HPDE6-E6E7 (cell line): ENCODE measurements around the gene FAM120A.

Experiments used
- DNase-seq: peaks from one replicate; pipeline ENCODE4 v3.0.0; 2011; ENCODE audit warnings: missing footprints; ENCODE audit errors: extremely low spot score

Gene FAM120A

DNA sequence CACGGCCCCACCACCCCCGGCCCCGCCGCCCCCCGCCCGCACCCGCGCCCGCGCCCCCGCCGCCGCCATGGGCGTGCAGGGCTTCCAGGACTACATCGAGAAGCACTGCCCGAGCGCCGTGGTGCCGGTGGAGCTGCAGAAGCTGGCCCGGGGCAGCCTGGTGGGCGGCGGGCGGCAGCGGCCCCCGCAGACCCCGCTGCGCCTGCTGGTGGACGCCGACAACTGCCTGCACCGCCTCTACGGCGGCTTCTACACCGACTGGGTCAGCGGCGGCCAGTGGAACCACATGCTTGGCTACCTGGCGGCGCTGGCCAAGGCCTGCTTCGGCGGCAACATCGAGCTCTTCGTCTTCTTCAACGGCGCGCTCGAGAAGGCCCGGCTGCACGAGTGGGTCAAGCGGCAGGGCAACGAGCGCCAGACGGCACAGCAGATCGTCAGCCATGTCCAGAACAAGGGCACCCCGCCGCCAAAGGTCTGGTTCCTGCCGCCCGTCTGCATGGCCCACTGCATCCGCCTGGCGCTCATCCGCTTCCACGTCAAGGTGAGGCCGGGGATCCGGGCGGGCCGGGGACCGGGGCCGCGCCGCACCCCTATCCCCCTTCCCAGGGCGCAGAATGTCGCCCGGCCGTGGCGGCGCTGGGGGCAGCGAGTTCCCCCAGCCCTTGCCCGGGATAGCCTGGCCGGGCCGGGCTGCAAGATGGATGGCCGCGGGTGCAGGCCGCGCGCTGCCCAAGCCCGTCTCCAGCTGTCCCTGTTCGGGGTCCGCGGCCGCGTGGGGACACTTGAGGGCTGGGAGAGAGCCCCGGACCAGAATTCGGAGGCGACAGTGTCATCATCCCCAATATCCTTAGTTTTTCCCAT, 594 bp downstream of the FAM120A start:
- no peak for DNase-seq

DNA sequence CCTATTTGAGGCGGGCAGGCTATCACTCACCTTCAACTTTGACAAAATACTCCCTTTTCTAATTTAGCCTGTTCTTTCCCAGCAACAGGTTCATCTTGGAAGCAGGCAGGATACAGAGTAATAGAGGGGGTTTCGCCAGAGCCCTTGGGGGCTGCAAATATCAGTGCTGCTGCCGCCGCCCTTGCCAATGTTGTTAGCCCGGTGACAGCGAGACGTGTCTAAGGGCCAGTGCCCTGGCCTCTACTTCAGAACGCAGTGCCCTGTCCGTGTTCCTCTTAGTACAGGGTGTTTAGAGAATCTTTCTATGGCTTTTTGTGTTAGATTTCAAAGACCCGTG, 1.2 kb downstream of the FAM120A start:
- no peak for DNase-seq

DNA sequence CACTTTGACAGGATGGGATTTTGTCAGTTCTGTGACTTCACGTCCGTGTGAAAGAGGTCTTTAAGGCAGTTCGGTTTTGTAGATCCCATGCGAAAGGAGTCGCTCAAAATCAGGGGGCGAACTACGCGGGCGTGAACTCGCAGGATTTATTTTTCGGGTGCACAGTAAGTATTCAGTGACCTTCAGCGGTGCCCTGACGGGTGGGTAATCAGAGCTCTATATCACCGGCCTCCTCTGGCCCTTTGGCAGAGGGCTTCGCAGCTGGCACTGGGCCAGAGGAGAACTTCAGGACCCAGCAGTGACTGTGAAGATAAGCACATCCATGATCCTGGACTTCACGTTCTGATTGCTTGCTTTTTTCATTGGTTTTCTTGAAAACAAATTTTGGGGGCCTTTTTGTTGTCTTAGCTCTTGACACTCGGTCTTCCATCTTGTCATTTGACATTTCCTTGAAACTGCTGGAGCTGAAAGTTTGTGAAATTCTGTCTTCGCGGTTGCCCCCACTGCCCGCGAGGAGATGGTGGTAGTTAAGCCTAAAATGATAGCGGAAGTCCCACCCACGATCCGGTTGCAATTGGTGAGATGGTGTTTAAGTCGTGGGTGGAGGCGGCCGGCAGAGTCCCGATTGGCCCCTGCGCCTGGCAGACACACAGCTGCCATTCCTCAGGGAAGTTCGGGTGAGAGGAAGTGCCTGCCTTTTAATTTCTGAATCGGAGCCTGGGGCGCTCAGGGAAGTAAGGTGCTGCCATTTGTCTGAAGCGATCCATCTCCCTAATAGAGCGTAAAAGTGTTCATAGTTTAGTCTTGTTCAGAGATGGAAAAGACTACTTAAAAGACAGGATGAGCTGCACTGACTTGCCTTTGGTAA, 1.8 kb downstream of the FAM120A start, which contains the start of gene FAM120AOS:
FAM120AOS (minus strand) TSS at position 535 of the 868 bp plus-strand sequence. CDS start 872 bp downstream, outside the sequence.
- DNase-seq: peak; percentile 87

DNA sequence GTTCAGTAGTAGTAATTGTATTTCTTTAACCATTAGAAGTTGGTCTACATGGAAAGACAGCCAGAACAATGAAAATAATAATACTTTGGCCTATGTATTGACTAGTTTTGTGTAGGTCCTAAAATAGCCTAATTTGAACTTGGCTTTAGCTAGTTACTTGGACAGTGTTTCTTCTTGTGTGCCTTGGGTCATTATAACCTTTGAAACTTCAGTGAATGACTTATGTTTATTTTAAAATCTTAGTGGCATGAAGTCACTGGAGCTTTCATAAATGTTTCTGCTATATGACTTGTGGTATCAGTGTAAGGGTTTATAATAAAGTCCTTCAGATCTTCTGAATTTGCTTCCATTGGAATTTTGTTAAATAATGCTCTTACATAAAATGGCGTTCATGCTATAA, 4.5 kb downstream of the FAM120A start:
- DNase-seq: no peak

DNA sequence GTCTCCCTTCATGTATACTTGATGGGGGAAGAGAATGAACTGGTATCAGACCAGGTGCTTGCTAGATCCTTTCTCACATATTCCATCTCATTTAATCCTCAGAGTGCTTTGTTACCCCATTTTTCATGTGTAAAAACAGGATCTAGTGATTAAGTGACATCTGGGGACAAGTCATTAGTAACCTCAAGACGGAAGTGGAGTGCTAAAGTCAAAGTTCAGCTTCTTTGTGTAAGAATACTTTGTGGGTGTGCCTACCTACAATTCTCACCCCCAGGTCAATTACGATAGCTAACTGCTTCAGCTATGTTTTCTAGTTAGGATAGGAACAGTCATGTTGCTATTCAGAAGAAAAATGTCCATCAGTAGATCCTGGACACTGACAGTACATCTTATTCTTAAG, 5.0 kb downstream of the FAM120A start:
- DNase-seq: no peak

DNA sequence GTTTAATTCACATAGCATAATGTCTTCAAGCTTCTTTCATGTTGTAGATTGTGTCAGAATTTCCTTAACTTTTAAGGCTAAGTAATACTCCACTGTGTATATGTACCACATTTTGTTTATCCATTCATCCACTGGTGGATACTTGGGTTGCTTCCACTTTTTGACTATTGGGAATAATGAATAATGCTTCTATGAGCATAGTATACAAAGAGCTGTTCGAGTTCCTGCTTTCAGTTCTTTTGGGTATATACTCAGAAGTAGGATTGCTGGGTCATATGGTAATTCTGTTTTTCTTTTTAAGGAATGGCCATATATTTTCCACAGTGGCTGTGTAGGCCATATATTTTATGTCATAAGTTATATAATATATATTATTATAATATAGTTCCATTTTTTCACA, 5.5 kb downstream of the FAM120A start:
- no peak for DNase-seq

DNA sequence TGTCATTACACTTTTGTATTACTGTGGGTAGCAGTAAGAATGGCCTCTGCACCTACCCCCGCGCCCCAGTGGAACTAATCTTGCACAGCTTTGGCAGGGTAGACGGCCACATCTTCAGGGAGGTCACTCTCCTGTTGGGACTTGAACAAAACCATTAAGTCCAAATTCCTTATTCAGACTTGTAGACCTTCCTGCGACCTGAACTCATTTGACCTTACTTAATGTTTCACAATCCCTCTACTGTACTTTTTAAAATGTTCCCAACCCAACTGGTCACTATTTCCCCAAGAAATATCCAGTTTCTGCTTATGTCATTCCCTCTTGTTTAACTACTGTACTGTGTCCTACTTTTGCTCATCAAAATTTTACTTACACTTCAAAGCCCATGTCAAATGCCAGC, 7.2 kb downstream of the FAM120A start:
- no peak for DNase-seq

DNA sequence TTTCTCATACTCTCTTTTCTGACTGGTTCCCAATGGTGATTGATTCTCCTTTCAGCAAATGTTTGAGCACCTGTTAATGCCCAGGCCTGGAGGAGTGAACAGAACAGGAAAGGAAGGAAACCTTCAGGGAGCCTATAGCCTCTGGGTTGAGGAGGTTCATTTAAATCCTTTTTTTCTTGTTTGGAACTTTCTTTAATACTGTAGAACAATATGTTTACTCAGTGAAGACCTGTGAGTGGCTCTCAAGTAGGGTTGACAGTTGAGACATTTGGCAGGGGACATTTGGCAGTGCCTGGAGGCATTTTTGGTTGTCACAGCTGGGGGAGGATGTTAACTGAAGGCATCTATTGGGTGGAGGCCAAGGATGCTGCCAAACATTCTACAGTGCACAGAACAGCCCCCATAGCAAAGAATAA, 8.0 kb downstream of the FAM120A start:
- no peak for DNase-seq

DNA sequence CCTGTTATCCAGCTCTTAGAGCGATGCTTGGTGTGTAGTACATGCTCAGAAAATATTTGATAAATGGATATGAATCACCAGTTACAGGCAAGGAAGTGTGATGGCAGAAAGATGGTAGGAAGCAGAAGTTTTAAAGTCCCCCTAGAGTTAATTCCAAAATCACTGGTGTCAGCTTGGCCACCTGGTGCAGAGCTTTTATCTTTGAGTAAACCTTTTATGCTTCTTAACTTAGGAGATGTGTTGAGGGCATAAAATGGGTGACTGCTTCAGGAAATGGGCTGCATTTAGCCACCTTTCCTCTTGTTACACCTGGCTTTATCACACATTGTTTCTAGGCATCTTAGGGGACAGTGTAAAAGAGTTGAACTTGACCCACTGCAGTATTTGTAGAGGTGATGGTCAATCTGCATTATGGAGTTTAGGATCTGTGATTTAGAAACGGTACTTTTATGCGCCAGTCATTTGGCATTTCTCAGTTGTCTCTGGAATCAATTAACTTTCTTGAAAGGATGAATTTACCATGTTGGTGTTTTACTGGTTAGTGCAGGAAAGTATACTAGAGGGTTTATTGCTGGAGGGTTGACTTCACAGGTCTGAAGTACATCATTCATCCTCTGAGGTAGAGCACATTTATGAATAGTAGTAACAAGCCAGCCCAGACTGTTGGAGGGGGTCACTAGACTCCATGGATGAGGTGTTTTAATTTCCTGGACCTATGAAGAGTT, 9.4 kb downstream of the FAM120A start:
- DNase-seq: no peak

DNA sequence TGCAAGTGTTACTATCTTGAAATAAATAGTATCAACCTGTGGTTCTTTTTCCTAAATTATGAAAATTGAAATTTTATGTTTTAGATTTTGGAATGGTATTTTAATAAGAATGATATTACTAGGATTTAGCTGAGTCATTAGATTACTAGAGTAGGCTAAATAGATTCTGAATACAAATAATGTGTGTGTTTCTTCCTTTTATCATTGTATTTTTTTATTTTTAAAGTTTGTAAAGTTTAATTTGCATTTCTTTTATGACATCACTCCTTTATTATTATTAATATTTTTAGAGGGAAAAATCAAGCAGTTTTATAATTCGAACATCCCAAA, 9.9 kb downstream of the FAM120A start:
- no peak for DNase-seq

DNA sequence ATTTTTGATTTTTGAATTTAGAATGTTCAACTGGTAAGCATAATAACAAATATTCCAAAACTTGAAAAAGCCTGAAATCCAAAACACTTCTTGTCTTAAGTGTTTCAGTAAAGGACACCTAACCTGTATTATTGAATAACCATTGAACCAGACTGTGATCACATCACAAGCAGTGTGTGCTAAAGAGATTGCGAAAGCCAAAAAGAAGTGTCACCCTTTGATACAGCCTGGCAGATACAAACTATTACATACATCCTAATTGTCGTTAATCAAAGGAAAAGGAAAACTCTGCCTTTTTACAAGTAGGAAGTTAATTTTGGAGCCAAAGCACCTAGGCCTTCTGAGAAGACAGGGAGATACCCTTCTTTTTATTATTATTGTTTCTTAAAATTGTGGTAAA, 10.3 kb downstream of the FAM120A start:
- no peak for DNase-seq

DNA sequence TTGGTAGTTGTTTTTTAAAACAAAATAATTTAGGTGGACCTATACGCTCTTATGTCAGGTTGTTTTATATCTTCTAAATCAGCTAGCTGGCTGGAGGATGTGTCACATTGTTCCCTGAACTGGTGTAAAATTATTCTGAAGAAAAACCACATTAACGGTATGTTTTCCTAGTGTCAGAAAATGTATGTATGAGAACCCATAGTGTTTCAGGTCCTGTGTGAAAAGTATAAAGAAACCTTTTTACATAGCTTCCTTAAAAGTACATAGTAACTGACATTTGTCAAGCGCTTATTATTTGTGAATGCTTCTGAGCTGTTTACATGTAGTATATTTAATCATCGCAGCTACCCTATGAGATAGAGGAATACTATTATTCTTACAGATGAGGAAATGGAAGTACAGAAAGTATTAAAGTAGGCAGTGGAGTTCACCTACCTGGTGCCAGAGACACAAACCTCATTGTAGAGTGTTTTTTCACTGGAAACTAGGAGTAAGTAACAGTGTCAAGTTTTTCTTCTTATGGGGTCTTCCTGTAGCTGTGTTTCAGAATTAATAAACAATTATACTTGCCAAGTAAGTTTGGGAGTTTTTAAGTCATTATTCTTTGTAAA, 12.3 kb downstream of the FAM120A start:
- DNase-seq: no peak

DNA sequence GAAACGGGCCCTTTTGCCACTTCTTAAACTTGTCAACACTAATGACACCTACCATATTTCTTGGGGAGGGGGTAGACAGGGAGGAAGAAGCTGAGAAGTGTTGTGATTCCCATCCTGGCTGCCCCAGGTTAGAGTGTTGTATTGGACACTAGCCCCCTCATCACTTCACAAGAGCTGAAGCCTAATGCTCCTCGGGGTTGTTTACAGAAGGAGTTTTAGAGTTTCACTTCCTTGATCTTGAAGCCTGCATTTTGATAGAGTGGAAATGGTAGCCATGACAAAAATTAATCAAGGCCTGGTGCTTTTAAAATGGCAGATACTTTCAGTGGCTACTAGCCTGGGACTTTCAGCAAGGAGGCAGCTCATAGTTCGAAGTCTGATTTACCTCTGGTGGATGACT, 12.9 kb downstream of the FAM120A start:
- DNase-seq: no peak

DNA sequence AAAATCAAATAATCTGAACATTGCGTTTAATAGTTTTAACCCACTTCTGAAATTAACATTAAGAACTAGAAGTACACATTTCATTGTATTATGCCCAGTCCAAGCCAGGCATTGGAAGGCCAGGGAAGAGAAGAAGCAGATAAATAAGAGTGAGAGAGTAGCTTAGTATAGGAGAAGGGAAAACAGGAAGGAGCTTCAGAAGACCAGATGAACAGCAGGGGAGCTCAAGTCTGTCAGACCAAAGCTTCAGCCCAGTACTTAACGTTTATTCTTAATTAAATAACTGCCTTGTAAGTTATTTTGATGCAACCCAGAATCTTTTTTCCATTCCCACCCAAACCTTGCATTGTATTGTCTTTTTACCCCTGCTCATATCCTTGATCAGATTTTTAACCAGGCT, 13.4 kb downstream of the FAM120A start:
- no peak for DNase-seq

DNA sequence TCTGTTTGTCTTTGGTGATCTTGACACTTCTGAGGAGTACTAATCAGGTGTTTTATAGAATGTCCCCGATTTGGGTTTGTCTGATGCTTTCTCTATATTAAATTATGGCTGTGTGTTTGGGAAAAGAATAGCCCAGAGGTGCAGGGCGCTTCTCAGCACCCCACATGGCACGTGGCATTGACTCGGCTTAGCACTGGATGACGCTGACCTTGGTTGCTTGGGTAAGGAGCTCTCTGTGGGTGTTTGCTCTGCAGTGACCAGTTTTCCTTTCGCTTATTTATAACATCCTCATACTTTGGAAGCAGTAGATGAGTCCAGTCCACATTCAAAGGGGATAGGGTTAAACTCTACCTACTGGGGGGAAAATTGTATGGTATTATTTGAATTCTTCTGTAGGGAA, 14.4 kb downstream of the FAM120A start:
- no peak for DNase-seq

DNA sequence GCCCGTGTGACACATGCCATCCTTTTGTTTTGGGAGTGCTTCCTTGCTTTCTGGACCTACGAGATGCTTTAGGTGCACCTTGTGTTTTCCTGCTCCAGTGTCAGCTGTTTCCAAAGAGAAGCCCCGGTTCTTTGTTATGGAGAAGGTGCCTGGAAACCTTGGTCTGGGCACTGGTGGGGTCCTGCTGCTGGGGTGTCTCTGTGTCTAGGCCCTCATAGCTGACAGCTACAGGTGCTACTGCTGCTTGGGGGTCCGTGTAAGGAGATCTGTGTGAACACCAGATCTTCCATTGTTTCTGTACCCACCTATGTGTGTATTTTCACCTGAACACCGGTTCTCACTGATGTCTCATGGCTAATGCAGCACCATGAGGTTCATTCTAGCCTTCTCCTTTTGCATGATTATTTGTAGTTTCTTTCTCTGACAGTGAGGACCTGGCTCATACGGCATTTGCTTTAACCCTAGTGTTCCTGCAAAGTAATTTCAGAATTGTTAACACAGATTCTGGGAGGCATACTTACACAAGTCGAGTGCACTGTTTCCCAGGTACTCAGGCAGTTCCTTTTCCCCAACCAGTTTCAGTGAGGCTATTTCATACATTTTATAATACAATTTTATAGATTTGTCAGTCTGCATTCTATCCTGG, 15.1 kb downstream of the FAM120A start:
- no peak for DNase-seq

DNA sequence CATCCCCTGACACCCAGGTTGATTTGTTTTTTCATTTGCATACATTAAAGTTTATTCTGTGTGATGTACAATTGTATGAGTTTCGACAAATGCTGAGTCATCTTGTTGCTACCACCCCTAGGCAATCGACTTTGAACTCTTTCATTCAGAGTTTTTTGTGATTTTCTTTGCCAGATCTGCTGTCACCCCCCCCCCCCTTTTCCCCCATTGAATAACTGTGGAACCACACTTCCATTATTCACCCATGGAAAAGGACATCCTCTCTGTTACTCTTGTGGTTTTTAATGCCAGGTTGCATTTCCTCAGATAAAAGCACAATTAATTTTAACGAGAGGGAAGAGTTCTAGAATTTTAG, 15.6 kb downstream of the FAM120A start:
- DNase-seq: no peak

DNA sequence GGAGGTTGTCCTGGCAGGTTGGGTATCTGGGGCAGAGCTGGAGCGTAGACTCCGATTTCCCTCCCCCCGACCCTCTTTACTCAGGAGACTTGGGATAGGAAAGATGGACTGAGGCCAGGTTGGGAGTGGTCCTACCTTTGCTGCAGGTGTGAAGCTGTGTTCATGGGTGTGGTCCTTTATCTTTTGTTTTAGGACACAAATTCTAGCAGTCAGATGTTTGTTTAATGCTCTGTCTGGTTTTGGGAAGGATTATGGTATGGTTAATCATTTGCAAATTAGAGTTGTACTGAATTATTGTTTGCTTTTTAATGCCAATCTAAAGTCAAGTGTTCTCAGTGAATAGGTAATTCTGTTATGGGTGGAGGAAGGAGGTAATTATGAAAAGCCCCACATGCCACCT, 16.0 kb downstream of the FAM120A start:
- DNase-seq: no peak

DNA sequence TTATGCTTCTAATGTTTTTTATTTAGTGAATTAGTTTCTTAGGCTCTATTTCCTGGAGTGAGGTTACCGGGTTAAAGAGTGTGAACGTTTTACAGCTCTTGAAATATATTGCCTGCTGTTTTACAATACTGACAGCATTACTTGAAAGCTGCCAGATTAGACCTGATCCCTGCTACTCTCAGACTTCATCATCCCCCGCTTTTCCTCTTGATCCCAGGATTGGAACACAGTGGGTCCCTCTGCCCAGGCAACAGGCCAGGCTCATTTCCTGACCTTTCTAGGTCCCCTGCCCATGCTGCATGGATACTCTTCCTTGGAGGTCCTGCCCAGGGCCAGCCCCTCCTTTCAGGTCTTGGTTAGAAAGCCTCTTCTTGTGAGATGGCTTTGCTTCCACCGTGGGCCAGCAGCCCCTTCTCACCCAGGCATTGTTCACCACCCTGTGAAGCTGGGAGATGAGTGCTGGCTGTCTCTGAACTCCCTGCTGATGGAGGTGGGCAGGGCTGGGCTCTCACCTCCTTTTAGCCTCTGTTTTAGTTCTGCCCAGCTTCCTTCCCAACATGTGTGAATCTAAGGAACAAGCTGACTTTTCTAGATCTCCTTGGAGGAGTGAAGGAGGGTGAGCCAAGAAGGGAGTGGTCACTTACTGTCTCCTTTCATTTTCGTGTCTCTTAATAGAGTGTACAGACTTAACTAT, 17.4 kb downstream of the FAM120A start:
- DNase-seq: no peak

DNA sequence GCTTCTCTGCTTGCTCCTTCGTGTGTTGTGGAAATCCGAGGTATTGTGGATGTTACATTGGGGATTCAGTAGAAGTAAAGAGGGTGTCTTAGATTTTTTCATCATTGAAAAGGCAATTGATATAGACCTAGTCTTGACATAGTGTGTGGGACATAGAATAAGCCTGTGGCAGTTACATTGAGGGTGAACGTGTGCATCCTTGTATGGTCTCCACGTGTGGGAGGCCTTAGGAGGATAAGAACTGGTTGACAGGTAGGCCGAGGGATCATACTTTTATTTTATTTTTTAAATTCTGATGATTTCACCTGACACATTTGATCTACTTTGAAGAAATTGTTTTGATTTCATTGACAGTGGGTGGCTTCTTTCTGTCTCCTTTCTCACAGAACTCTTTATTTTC, 18.9 kb downstream of the FAM120A start:
- DNase-seq: no peak

DNA sequence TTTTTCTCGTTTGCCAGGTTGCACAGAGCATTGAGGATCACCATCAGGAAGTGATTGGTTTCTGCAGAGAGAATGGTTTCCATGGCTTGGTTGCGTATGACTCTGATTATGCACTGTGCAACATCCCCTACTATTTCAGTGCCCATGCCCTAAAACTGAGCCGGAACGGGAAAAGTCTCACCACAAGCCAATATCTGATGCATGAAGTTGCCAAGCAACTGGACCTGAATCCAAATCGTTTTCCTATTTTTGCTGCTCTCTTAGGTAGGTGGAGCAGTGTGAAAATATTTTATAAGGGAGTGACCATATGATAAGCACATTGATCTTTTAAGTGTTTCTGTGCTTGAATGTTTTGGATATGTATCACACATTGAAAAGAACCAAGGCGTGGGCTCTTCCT, 19.6 kb downstream of the FAM120A start:
- DNase-seq: no peak
